Pancreas (tissue), 10 donors: Measurements from ENCODE around the gene HERC2. TPM values are rescaled to one million over a fixed set of nuclear protein-coding genes. Genes with fewer than 3 reads are reported as not detected.

Experiments
- ATAC-seq, 4 donors: fragments of 200-7000 bp; cut with Tn5 transposase; one replicate each; pipeline versions ENCODE4 v1.8.0 to v1.9.1; 2020; ENCODE audit warnings: mild to moderate bottlenecking in 4 of 4, moderate library complexity in 4 of 4
- DNase-seq, 6 donors: peaks; one replicate each; pipeline ENCODE4 v3.0.0-alpha.2; 2020
- FAIRE-seq: peaks from 2 replicates; lab custom pipeline; 2012; peaks lifted over from hg19 to GRCh38; lab: Jason Lieb, UNC
- H3K27ac ChIP-seq, 4 donors: fragments of 200-600 bp; sonication (generic); 1 replicate in 3 of 4; 2 replicates in 1 of 4; pipeline versions ENCODE4 v1.5.0 to v1.8.0; 2020
- H3K27me3 ChIP-seq, 4 donors: fragments of 200-600 bp; one replicate each; pipeline ENCODE4 v1.8.0; 2021
- H3K36me3 ChIP-seq, 3 donors: fragments of 200-600 bp; sonication (generic) in 1 of 3; one replicate each; pipeline versions ENCODE4 v1.5.0 to v1.8.0; 2020 to 2021
- H3K4me1 ChIP-seq, 3 donors: fragments of 200-600 bp; one replicate each; pipeline ENCODE4 v1.8.0; 2021
- H3K4me3 ChIP-seq, 4 donors: fragments of 200-600 bp; sonication (generic) in 2 of 4; one replicate each; pipeline versions ENCODE4 v1.5.0 to v1.8.0; 2020 to 2021
- H3K9me3 ChIP-seq, 4 donors: fragments of 200-600 bp; one replicate each; pipeline ENCODE4 v1.8.0; 2021
- CTCF ChIP-seq, 4 donors: fragments of 200-600 bp; sonication (generic) in 3 of 4; IDR thresholded peaks; one replicate each; pipeline versions ENCODE4 v1.5.0 to v1.8.0; 2021; ENCODE audit warnings: antibody characterized with exemption in 4 of 4
- WGBS, 2 donors: extraction: QIAGEN DNeasy Blood & Tissue Kit; methylation state at CpG; one replicate each; pipeline ENCODE4 v1.1.7; 2013; 5-methylcytosine and 5-hydroxymethylcytosine counted together
- intact Hi-C, 3 donors: fragments of 100-400 bp; cut with DNase I; formaldehyde crosslinking; loops; one replicate each; pipeline versions ENCODE4 v1.11.1 to v1.14.2; 2022
- polyA plus RNA-seq, 2 donors: library from polyadenylated mRNA; stranded (reverse); fragments of 200-250 nt; gene quantifications; one replicate each; pipeline ENCODE4 v1.2.3, GENCODE V29; 2013
- total RNA-seq, 6 donors: library from RNA; stranded (reverse); fragmentation: NEBNext Ultra II Directional in 4 of 6; extraction: Animal tissue kit (Norgen Biotek cat#: 25700) in 4 of 6; gene quantifications; one replicate each; pipeline versions ENCODE4 v1.2.1 to v1.2.4, GENCODE V29; 2021 to 2023
- donor health status: healthy with polysubstance abuse.
- donor health status: DM: no; HTN: no; CAD: no; lungs with moderate emphysema.
- donor health status: DM: no; HTN: no; CAD: no.
- donor health status: control.
- donor health status: control.
- donor health status: Bipolar disorder and iron deficiency.
- donor health status: DM: yes; HTN: yes; CAD: no.
- donor health status: DM: no; HTN: no; CAD: no.
- donor health status: DM: no; HTN: no; CAD: no.
- donor health status: DM: yes; HTN: yes; CAD: no.

Gene HERC2
- total and polyA plus RNA-seq, 8 donors = 23.7 to 38.7 (median 26.4) TPM

- no peaks in the 10 kb centered on the region for H3K36me3 ChIP-seq
- H3K27me3 ChIP-seq = no peaks in the 10 kb centered on the region
- no peaks in the 10 kb centered on the region for H3K4me1 ChIP-seq
- DNase-seq = peak in 4 of 6 donors; percentile 35 to 65 (median 62)
- no peak overlapping the region for H3K27ac ChIP-seq
- ATAC-seq = peak; percentile 95 to 100 (median 98)
- peak; percentile 37 to 62 (median 58) for TF ChIP-seq CTCF (IDR thresholded peaks at IDR 0.05)
- WGBS, 2 donors = 15 to 16% methylated on average over 2 of the region's 2 CpGs
- no peak for FAIRE-seq
- no peak overlapping the region for H3K4me3 ChIP-seq
- intact Hi-C loops = no loop called here
- no peaks in the 10 kb centered on the region for H3K9me3 ChIP-seq
These were observed 235.7 kb downstream of the HERC2 start for GRCh38 chr15:28086175-28086703.

GRCh38 chr15:28085489-28086174, 236.3 kb downstream of the HERC2 start:
- Histone ChIP-seq H3K27me3 (no peaks in the 10 kb centered on the region), H3K36me3 (no peaks in the 10 kb centered on the region), H3K4me1 (no peaks in the 10 kb centered on the region), H3K4me3 (no peak overlapping the region), H3K27ac (no peak overlapping the region), H3K9me3 (no peaks in the 10 kb centered on the region)
- WGBS, 2 donors = 68 to 71% methylated on average over 4 of the region's 4 CpGs
- FAIRE-seq (no peak), ATAC-seq (peak in 1 of 4 donors; percentile 33), DNase-seq (no peak)
- no peak for TF ChIP-seq CTCF (IDR thresholded peaks at IDR 0.05)
- intact Hi-C loops = no loop called here

- TF ChIP-seq CTCF (IDR thresholded peaks at IDR 0.05) = no peak
- intact Hi-C loops = no loop called here
- FAIRE-seq (no peak), DNase-seq (no peak), ATAC-seq (no peak)
- Histone ChIP-seq H3K27ac (no peak overlapping the region), H3K27me3 (no peaks in the 10 kb centered on the region), H3K4me3 (no peak overlapping the region), H3K4me1 (no peaks in the 10 kb centered on the region), H3K36me3 (no peaks in the 10 kb centered on the region), H3K9me3 (no peaks in the 10 kb centered on the region)
- WGBS, 2 donors = 68 to 74% methylated on average over 3 of the region's 3 CpGs
These were observed 237.4 kb downstream of the HERC2 start for GRCh38 chr15:28084547-28084946.

GRCh38 chr15:28082891-28083684, 238.9 kb downstream of the HERC2 start:
- FAIRE-seq = no peak
- H3K4me1 ChIP-seq = no peaks in the 10 kb centered on the region
- H3K4me3 ChIP-seq = no peak overlapping the region
- intact Hi-C loops = no loop called here
- WGBS, 2 donors = 58 to 63% methylated on average over 11 of the region's 11 CpGs
- H3K9me3 ChIP-seq = no peaks in the 10 kb centered on the region
- no peaks in the 10 kb centered on the region for H3K36me3 ChIP-seq
- H3K27me3 ChIP-seq = no peaks in the 10 kb centered on the region
- ATAC-seq = peak in 2 of 4 donors; percentile 48 to 52
- TF ChIP-seq CTCF (IDR thresholded peaks at IDR 0.05) = no peak
- no peak for DNase-seq
- H3K27ac ChIP-seq = no peak overlapping the region
